GM12878 (cell line): ENCODE data around the gene SELENOP. TPM values are rescaled to one million over a fixed set of nuclear protein-coding genes. Genes with fewer than 3 reads are reported as not detected.

ENCODE experiments used
- ATAC-seq: fragments of 200-7000 bp; cut with Tn5 transposase; 3 replicates; pipeline ENCODE4 v1.9.1; 2020; ENCODE audit warnings: mild to moderate bottlenecking, moderate library complexity
- BruUV-seq: library from RNA; stranded (reverse); fragments of 400-500 nt; replicated peaks from 2 replicates; lab custom pipeline; 2021; lab: Mats Ljungman, UMichigan
- CTCF ChIA-PET: fragments of 300-600 bp; sonication (Branson Sonifier 250); formaldehyde crosslinking; extraction: SDS; loops from one replicate; lab custom pipeline; 2021; ENCODE audit warnings: inconsistent platforms; lab: Yijun Ruan, JAX
- POLR2A ChIA-PET: fragments of 350-600 bp; formaldehyde crosslinking; extraction: SDS; loops from one replicate; lab custom pipeline; 2021; ENCODE audit warnings: inconsistent platforms; lab: Charles Lee
- RAD21 ChIA-PET: fragments of 300-600 bp; sonication (Branson Sonifier 250); formaldehyde crosslinking; loops from one replicate; lab custom pipeline; 2023; ENCODE audit warnings: antibody characterized with exemption; ENCODE audit not compliant: unreplicated experiment; lab: Charles Lee
- SMC1A ChIA-PET: fragments of 300-600 bp; sonication (Branson Sonifier 250); formaldehyde crosslinking; loops from one replicate; lab custom pipeline; 2023; ENCODE audit not compliant: unreplicated experiment, uncharacterized antibody; lab: Charles Lee
- DNase-seq: peaks from one replicate; pipeline ENCODE4 v3.0.0-alpha.2; 2011; ENCODE audit warnings: low read depth, low spot score
- FAIRE-seq: peaks from 3 replicates; lab custom pipeline; 2011; peaks lifted over from hg19 to GRCh38; lab: Jason Lieb, UNC
- H2AFZ ChIP-seq: 2 replicates; pipeline ENCODE4 v1.6.0; 2011; ENCODE audit warnings: low read depth, low read length, control low read depth; ENCODE audit not compliant: control insufficient read depth
- H3K27ac ChIP-seq: 2 replicates; pipeline ENCODE4 v1.5.1; 2011; ENCODE audit warnings: control low read depth; ENCODE audit not compliant: control insufficient read depth, insufficient read depth
- H3K27me3 ChIP-seq, 2 experiments: replicated peaks in 1 of 2; 2 replicates each; pipeline versions ENCODE4 v1.6.0 to v1.6.1; 2011; ENCODE audit warnings: low read length in 1 of 2; ENCODE audit not compliant: control insufficient read depth in 2 of 2, insufficient read depth in 2 of 2
- H3K36me3 ChIP-seq, 2 experiments: 2 replicates each; pipeline ENCODE4 v1.5.1; 2011; ENCODE audit warnings: low read length in 1 of 2; ENCODE audit not compliant: control insufficient read depth in 2 of 2, insufficient read depth in 2 of 2
- H3K4me1 ChIP-seq: 2 replicates; pipeline ENCODE4 v1.6.1; 2011; ENCODE audit warnings: mild to moderate bottlenecking, low read length, moderate library complexity, mixed read lengths; ENCODE audit not compliant: control insufficient read depth, insufficient read depth
- H3K4me2 ChIP-seq: 2 replicates; pipeline ENCODE4 v1.6.0; 2011; ENCODE audit warnings: control low read depth; ENCODE audit not compliant: control insufficient read depth, insufficient read depth
- H3K4me3 ChIP-seq: fragments of 200-600 bp; sonication (generic); 2 replicates; pipeline ENCODE4 v1.5.1; 2016
- H3K79me2 ChIP-seq: 2 replicates; pipeline ENCODE4 v1.6.0; 2011; ENCODE audit warnings: low read length; ENCODE audit not compliant: control insufficient read depth, insufficient read depth
- H3K9ac ChIP-seq: 2 replicates; pipeline ENCODE4 v1.8.0; 2011; ENCODE audit warnings: low read length, control low read depth, mixed read lengths; ENCODE audit not compliant: control insufficient read depth, insufficient read depth
- H3K9me3 ChIP-seq: replicated peaks from 3 replicates; pipeline ENCODE4 v1.5.1; 2011; ENCODE audit warnings: mild to moderate bottlenecking, low read length; ENCODE audit not compliant: control insufficient read depth, insufficient read depth
- H4K20me1 ChIP-seq: 2 replicates; pipeline ENCODE4 v1.6.0; 2011; ENCODE audit not compliant: control insufficient read depth, insufficient read depth
- BCL11A ChIP-seq: IDR thresholded peaks from 2 replicates; pipeline ENCODE4 v1.6.1; 2011; ENCODE audit warnings: low read depth, low read length
- EED ChIP-seq: sonication (generic); IDR thresholded peaks from 2 replicates; pipeline ENCODE4 v1.6.1; 2016; ENCODE audit warnings: antibody characterized with exemption, low read depth
- GATAD2B ChIP-seq: fragments of 450-650 bp; conservative IDR thresholded peaks from 2 replicates; pipeline ENCODE4 v1.6.1; 2017; ENCODE audit warnings: low read depth, mild to moderate bottlenecking, moderate library complexity
- HDAC2 ChIP-seq: fragments of 200-600 bp; sonication (generic); IDR thresholded peaks from 2 replicates; pipeline ENCODE4 v1.6.1; 2017
- IKZF1 ChIP-seq: fragments of 450-650 bp; conservative IDR thresholded peaks from 2 replicates; pipeline ENCODE4 v1.6.1; 2017; ENCODE audit warnings: antibody characterized with exemption, mild to moderate bottlenecking
- NFYA ChIP-seq: IDR thresholded peaks from 2 replicates; pipeline ENCODE4 v1.6.1; 2011; ENCODE audit warnings: low read depth, mild to moderate bottlenecking, low read length, improper control_type of control experiment, borderline replicate concordance
- TBL1XR1 ChIP-seq: IDR thresholded peaks from 2 replicates; pipeline ENCODE4 v1.6.1; 2012; ENCODE audit warnings: low read depth, low read length, improper control_type of control experiment
- WGBS: methylation state at CpG from one replicate; pipeline ENCODE4 v1.1.6; 2016; ENCODE audit warnings: low lambda C conversion rate; ENCODE audit not compliant: insufficient replicate concordance, insufficient coverage; ENCODE audit errors: missing lambda C conversion rate; 5-methylcytosine and 5-hydroxymethylcytosine counted together
- in situ Hi-C: fragments of 300-500 bp; cut with MboI; formaldehyde crosslinking; loops from 9 replicates; pipeline ENCODE4 v1.14.3; 2018; ENCODE audit warnings: mixed read lengths
- intact Hi-C: fragments of 100-400 bp; cut with micrococcal nuclease; formaldehyde crosslinking; loops from one replicate; pipeline ENCODE4 v1.14.2; 2022; ENCODE audit not compliant: unreplicated experiment
- polyA plus RNA-seq, 11 experiments: library from polyadenylated mRNA; depleted of rRNA in 4 of 11; unstranded in 6 of 11; stranded (reverse) in 5 of 11; fragments of >200 nt; fragmentation: Nextera tagmentation in 4 of 11; fragmentation: Illumina TruSeq in 1 of 11; extraction: Ambion mirVana in 4 of 11; extraction: Trizol in 1 of 11; gene quantifications; 1 replicate in 1 of 11; 2 replicates in 10 of 11; pipeline versions ENCODE4 v1.2.1 to v1.2.3, GENCODE V29; 2011 to 2016; ENCODE audit warnings: inconsistent platforms in 2 of 11, missing spikeins in 2 of 11, low read depth in 1 of 11
- total RNA-seq, 4 experiments: library from RNA; depleted of rRNA in 3 of 4; stranded (reverse); fragments of >200 nt in 3 of 4; fragmentation: Illumina TruSeq in 1 of 4; extraction: Trizol in 1 of 4; gene quantifications; 2 replicates each; pipeline versions ENCODE4 v1.2.1 to v1.2.3, GENCODE V29; 2013 to 2021
- TF ChIP-seq, protein P1 (sequence below): fragments of 450-650 bp; IDR thresholded peaks from 2 replicates; pipeline ENCODE4 v1.6.1; 2014; ENCODE audit warnings: mild to moderate bottlenecking

SELENOP gene
- total and polyA plus RNA-seq, 10 of the 15 experiments (the other 5 are each of a cell fraction or from before 2014, with no cell fraction given), result 0.08 to 5.1 (median 0.88) TPM; not detected in 3

DNA sequence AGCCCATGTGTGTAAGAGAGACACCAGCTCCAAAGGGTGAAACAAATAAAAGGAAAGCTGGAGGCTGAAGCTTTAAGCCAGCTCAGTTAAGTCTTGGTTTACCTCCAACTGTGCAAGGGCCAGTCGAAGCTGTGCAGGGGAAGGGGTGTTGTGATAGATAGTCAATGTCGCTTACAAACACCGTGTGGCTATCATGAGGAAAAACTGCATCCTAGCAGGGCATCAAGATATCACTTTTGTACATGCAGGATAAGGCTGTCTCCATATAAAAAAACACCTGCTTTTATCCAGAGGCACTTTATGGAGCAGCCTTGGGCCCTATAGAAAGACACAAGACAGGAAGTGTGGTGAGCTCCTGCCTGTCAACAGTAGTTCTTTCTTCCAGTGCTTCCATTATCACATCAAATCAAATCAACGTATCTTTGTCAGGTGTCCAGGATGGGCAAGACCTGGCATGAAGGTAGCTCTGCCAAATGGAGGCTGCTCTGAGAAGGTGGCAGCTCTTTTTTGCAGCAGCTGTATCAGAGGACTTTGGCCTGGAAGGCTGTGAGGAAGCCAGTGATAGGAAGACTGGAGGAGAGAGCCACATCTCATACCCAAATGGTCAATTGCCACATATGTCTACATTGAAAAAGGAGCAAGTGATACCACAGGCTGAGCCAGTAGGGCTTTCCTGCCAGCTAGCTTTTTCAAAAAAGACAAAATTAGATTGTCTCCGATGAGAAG lies 29.3 kb upstream of the SELENOP start:
- Histone ChIP-seq H3K27me3 (0 out of 4 replicates have a peak, but pooled peaks cover 0 to 2% of the 10 kb centered on the region in 2 experiments), H2AFZ (no peak overlapping the region), H3K9me3 (no peaks in the 10 kb centered on the region), H3K4me2 (no peak overlapping the region), H3K36me3 (no peaks in the 10 kb centered on the region), H3K27ac (no peak overlapping the region), H4K20me1 (no peaks in the 10 kb centered on the region), H3K9ac (no peak overlapping the region), H3K79me2 (no peaks in the 10 kb centered on the region), H3K4me3 (no peak overlapping the region), H3K4me1 (no peaks in the 10 kb centered on the region)
- RAD21 ChIA-PET, result interaction anchor here (1.4 to 1.5 kb wide), 2 partner anchors 49 to 66 kb away, joined by 3 to 4 read pairs; no protein-coding TSS in a partner anchor
- no peak for FAIRE-seq
- TF ChIP-seq NFYA, result no peak
- TF ChIP-seq GATAD2B, result no peak
- TF ChIP-seq EED, result no peak
- TF ChIP-seq, protein P1, sequence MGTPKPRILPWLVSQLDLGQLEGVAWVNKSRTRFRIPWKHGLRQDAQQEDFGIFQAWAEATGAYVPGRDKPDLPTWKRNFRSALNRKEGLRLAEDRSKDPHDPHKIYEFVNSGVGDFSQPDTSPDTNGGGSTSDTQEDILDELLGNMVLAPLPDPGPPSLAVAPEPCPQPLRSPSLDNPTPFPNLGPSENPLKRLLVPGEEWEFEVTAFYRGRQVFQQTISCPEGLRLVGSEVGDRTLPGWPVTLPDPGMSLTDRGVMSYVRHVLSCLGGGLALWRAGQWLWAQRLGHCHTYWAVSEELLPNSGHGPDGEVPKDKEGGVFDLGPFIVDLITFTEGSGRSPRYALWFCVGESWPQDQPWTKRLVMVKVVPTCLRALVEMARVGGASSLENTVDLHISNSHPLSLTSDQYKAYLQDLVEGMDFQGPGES, result no peak
- TF ChIP-seq BCL11A, result no peak
- TF ChIP-seq IKZF1, result no peak
- no peak for TF ChIP-seq TBL1XR1
- TF ChIP-seq HDAC2, result no peak
- no TSS peak for BruUV-seq
- intact Hi-C loops, result no loop called here
- DNase-seq, result no peak
- POLR2A ChIA-PET, result interaction anchor here (0.6 to 2.4 kb wide), 2 partner anchors 15 to 38 kb away, joined by 3 to 7 read pairs; no protein-coding TSS in a partner anchor
- CTCF ChIA-PET, result interaction anchor here (0.9 to 1.1 kb wide), 4 partner anchors 17 to 49 kb away, joined by 3 to 4 read pairs (median 4); no protein-coding TSS in a partner anchor
- in situ Hi-C loops, result no loop called here
- ATAC-seq, result no peak
- SMC1A ChIA-PET, result interaction anchor here (0.6 to 1.8 kb wide), 6 partner anchors 10 to 1016 kb away, joined by 3 to 5 read pairs (median 3); no protein-coding TSS in a partner anchor
- 53% methylated on average over 5 of the region's 5 CpGs for WGBS
